H1 (cell line): ENCODE results near the gene CTDNEP1. TPM values are rescaled to one million over a fixed set of nuclear protein-coding genes. Genes with fewer than 3 reads are reported as not detected.

ENCODE experiments used
- ASH2L ChIP-seq: fragments of 200-600, 300-600 bp; sonication (generic); IDR thresholded peaks from one replicate; pipeline ENCODE4 v1.7.1; 2017; ENCODE audit warnings: low read length
- ATF3 ChIP-seq: IDR thresholded peaks from 2 replicates; pipeline ENCODE4 v1.6.1; 2011; ENCODE audit warnings: low read depth, mild to moderate bottlenecking, low read length; ENCODE audit not compliant: insufficient read depth
- FOSL1 ChIP-seq: IDR thresholded peaks from 2 replicates; pipeline ENCODE4 v1.6.1; 2011; ENCODE audit warnings: mild to moderate bottlenecking, low read depth, low read length, moderate library complexity; ENCODE audit not compliant: insufficient read depth
- HDAC2 ChIP-seq, 2 experiments: fragments of 300-600 bp in 1 of 2; sonication (generic) in 1 of 2; IDR thresholded peaks; 2 replicates each; pipeline ENCODE4 v1.6.1; 2011 to 2012; ENCODE audit warnings: low read depth in 2 of 2, low read length in 2 of 2, mild to moderate bottlenecking in 2 of 2, moderate library complexity in 2 of 2, borderline replicate concordance in 1 of 2, inconsistent platforms in 1 of 2
- KDM4A ChIP-seq: IDR thresholded peaks from one replicate; pipeline ENCODE4 v1.7.1; 2012; ENCODE audit warnings: low read depth, mild to moderate bottlenecking, moderate library complexity, low read length, inconsistent platforms; ENCODE audit not compliant: severe bottlenecking
- MAX ChIP-seq: IDR thresholded peaks from 2 replicates; pipeline ENCODE4 v1.6.1; 2012; ENCODE audit warnings: inconsistent platforms
- NANOG ChIP-seq: IDR thresholded peaks from 2 replicates; pipeline ENCODE4 v1.6.1; 2011; ENCODE audit warnings: low read length, low read depth, mild to moderate bottlenecking, inconsistent platforms; ENCODE audit not compliant: insufficient read depth, poor library complexity, severe bottlenecking
- POLR2A ChIP-seq, 2 experiments: IDR thresholded peaks; 1 replicate in 1 of 2; 2 replicates in 1 of 2; pipeline ENCODE4 v1.6.1; 2011; ENCODE audit warnings: low read depth in 2 of 2, low read length in 2 of 2, mild to moderate bottlenecking in 2 of 2; ENCODE audit errors: control extremely low read depth in 1 of 2
- RBBP5 ChIP-seq: IDR thresholded peaks from 2 replicates; pipeline ENCODE4 v1.7.1; 2012; ENCODE audit warnings: low read depth, mild to moderate bottlenecking, inconsistent platforms, low read length, moderate library complexity, borderline replicate concordance
- RNF2 ChIP-seq: fragments of 200-900, 300-1000 bp; sonication (generic); IDR thresholded peaks from 2 replicates; pipeline ENCODE4 v1.7.1; 2016; ENCODE audit warnings: borderline replicate concordance, low read depth, mild to moderate bottlenecking, antibody characterized with exemption, low read length; ENCODE audit not compliant: poor library complexity, severe bottlenecking; ENCODE audit errors: missing control alignments
- SAP30 ChIP-seq: fragments of 300-600 bp; sonication (generic); IDR thresholded peaks from 2 replicates; pipeline ENCODE4 v1.7.1; 2012; ENCODE audit warnings: low read length, moderate library complexity, mild to moderate bottlenecking, inconsistent platforms; ENCODE audit not compliant: insufficient read depth, insufficient replicate concordance
- TBP ChIP-seq: IDR thresholded peaks from 2 replicates; pipeline ENCODE4 v1.6.1; 2011; ENCODE audit warnings: low read depth, low read length, improper control_type of control experiment
- TCF12 ChIP-seq: IDR thresholded peaks from 2 replicates; pipeline ENCODE4 v1.6.1; 2011; ENCODE audit warnings: low read depth, mild to moderate bottlenecking, low read length
- USF2 ChIP-seq: IDR thresholded peaks from 2 replicates; pipeline ENCODE4 v1.6.1; 2011; ENCODE audit warnings: low read length, improper control_type of control experiment
- polyA plus RNA-seq, 7 experiments: library from polyadenylated mRNA; depleted of rRNA in 3 of 7; stranded (reverse) in 5 of 7; unstranded in 2 of 7; fragments of >200 nt in 5 of 7; fragments of 200-250 nt in 2 of 7; gene quantifications; 1 replicate in 5 of 7; 2 replicates in 1 of 7; 4 replicates in 1 of 7; pipeline versions ENCODE4 v1.2.1 to v1.2.3, GENCODE V29; 2011 to 2013; ENCODE audit warnings: missing spikeins in 2 of 7, mixed read lengths in 2 of 7
- total RNA-seq: library from RNA; stranded (reverse); fragmentation: NEBNext Ultra II Directional; extraction: Animal tissue kit (Norgen Biotek cat#: 25700); gene quantifications from 2 replicates; pipeline ENCODE4 v1.2.1, GENCODE V29; 2021

CTDNEP1 gene
- total and polyA plus RNA-seq, 2 of the 8 experiments (the other 6 are each of a cell fraction or from before 2014, with no cell fraction given) = 114 to 123 TPM

- peak; percentile 85 for TF ChIP-seq USF2
- TF ChIP-seq RBBP5 = 0 out of 2 replicates have a peak, but pooled peaks have one; percentile 69
- TF ChIP-seq TBP = no peak
- peak; percentile 34 for TF ChIP-seq ASH2L
- no peak for TF ChIP-seq POLR2A (IDR thresholded peaks at IDR 0.05; ENCODE audit: control extremely low read depth in 1 of 2, low read depth in 2 of 2, low read length in 2 of 2)
- TF ChIP-seq NANOG = no peak
- peak; percentile 61 for TF ChIP-seq ATF3
- peak; percentile 57 for TF ChIP-seq KDM4A
- 0 out of 2 replicates have a peak, but pooled peaks have one; percentile 10 for TF ChIP-seq TCF12
- peak in 1 of 2 experiments; percentile 76; a peak in 1 of 4 replicates for TF ChIP-seq HDAC2 (IDR thresholded peaks at IDR 0.05; ENCODE audit: borderline replicate concordance in 1 of 2, low read depth in 2 of 2, low read length in 2 of 2)
- TF ChIP-seq FOSL1 = no peak
- TF ChIP-seq RNF2 = no peak
- peak; percentile 82 for TF ChIP-seq MAX
- TF ChIP-seq SAP30 = no peak
These were observed 43.1 kb upstream of the CTDNEP1 start, which contains the start of gene YBX2 (continued) for GRCh38 chr17:7294614-7295153.
